CD14-positive monocyte (primary cell): ENCODE measurements around the gene IL3. TPM values are rescaled to one million over a fixed set of nuclear protein-coding genes. Genes with fewer than 3 reads are reported as not detected.

Experiments used
- DNase-seq, 3 donors: peaks; one replicate each; pipeline ENCODE4 v3.0.0-alpha.2; 2011 to 2022
- H2AFZ ChIP-seq: 2 replicates; pipeline ENCODE4 v1.6.0; 2012; ENCODE audit warnings: mild to moderate bottlenecking, low read depth, low read length, inconsistent platforms; ENCODE audit not compliant: insufficient read depth, poor library complexity, severe bottlenecking
- H3K27ac ChIP-seq, 2 donors: 1 replicate in 1 of 2; 2 replicates in 1 of 2; pipeline ENCODE4 v1.5.1; 2012 to 2013; ENCODE audit warnings: low read length in 2 of 2, control low read depth in 1 of 2, inconsistent platforms in 1 of 2, low read depth in 1 of 2, mild to moderate bottlenecking in 1 of 2
- H3K27me3 ChIP-seq, 2 donors: one replicate each; pipeline versions ENCODE4 v1.6.0 to v1.6.1; 2011 to 2013; ENCODE audit warnings: low read length in 2 of 2; ENCODE audit not compliant: control insufficient read depth in 2 of 2, insufficient read depth in 2 of 2
- H3K36me3 ChIP-seq, 2 donors: replicated peaks in 1 of 2; 1 replicate in 1 of 2; 2 replicates in 1 of 2; pipeline versions ENCODE4 v1.5.1 to v1.6.1; 2012 to 2013; ENCODE audit warnings: low read length in 2 of 2, control low read depth in 1 of 2, inconsistent platforms in 1 of 2, mild to moderate bottlenecking in 1 of 2; ENCODE audit not compliant: insufficient read depth in 2 of 2, control insufficient read depth in 1 of 2
- H3K4me1 ChIP-seq, 2 donors: 1 replicate in 1 of 2; 2 replicates in 1 of 2; pipeline versions ENCODE4 v1.5.1 to v1.6.1; 2012 to 2013; ENCODE audit warnings: low read length in 2 of 2, control low read depth in 1 of 2, inconsistent platforms in 1 of 2, mild to moderate bottlenecking in 1 of 2, moderate library complexity in 1 of 2; ENCODE audit not compliant: insufficient read depth in 2 of 2, control insufficient read depth in 1 of 2
- H3K4me2 ChIP-seq: replicated peaks from 2 replicates; pipeline ENCODE3; 2012; ENCODE audit warnings: low read length, moderate library complexity, mild to moderate bottlenecking; ENCODE audit not compliant: poor library complexity, severe bottlenecking; ENCODE audit errors: extremely low read depth
- H3K4me3 ChIP-seq, 3 experiments: fragments of 200-600 bp in 1 of 3; sonication (generic) in 1 of 3; replicated peaks in 1 of 3; 1 replicate in 2 of 3; 2 replicates in 1 of 3; pipeline ENCODE4 v1.5.1; 2011 to 2013; ENCODE audit warnings: low read length in 3 of 3, mild to moderate bottlenecking in 3 of 3, control low read depth in 2 of 3, low read depth in 2 of 3, inconsistent platforms in 1 of 3, moderate library complexity in 1 of 3
- H3K79me2 ChIP-seq: 2 replicates; pipeline ENCODE4 v1.6.0; 2012; ENCODE audit warnings: mild to moderate bottlenecking, control low read depth, inconsistent platforms, low read length, moderate library complexity; ENCODE audit not compliant: insufficient read depth
- H3K9ac ChIP-seq: 2 replicates; pipeline ENCODE4 v1.6.0; 2017; ENCODE audit warnings: low read length, mild to moderate bottlenecking; ENCODE audit not compliant: insufficient read depth, poor library complexity, severe bottlenecking
- H3K9me3 ChIP-seq, 2 donors: replicated peaks in 1 of 2; 1 replicate in 1 of 2; 2 replicates in 1 of 2; pipeline versions ENCODE4 v1.5.1 to v1.6.1; 2012 to 2013; ENCODE audit warnings: low read length in 2 of 2, control low read depth in 1 of 2; ENCODE audit not compliant: control insufficient read depth in 1 of 2, insufficient read depth in 1 of 2
- H4K20me1 ChIP-seq: 2 replicates; pipeline ENCODE4 v1.6.0; 2012; ENCODE audit warnings: mild to moderate bottlenecking, low read length, control low read depth, moderate library complexity; ENCODE audit not compliant: insufficient read depth
- H3K27ac Mint-ChIP-seq, 7 donors: one replicate each; pipeline ENCODE4 v1.8.0; 2020; ENCODE audit warnings: mild to moderate bottlenecking in 7 of 7, mixed read lengths in 7 of 7, moderate library complexity in 6 of 7, inconsistent platforms in 2 of 7
- H3K27me3 Mint-ChIP-seq, 3 donors: one replicate each; pipeline ENCODE4 v1.8.0; 2021 to 2022; ENCODE audit warnings: low read depth in 3 of 3, mild to moderate bottlenecking in 3 of 3, mixed read lengths in 3 of 3, moderate library complexity in 3 of 3, inconsistent platforms in 1 of 3
- H3K36me3 Mint-ChIP-seq, 2 donors: one replicate each; pipeline ENCODE4 v1.8.0; 2020; ENCODE audit warnings: mixed read lengths in 2 of 2, inconsistent platforms in 1 of 2, mild to moderate bottlenecking in 1 of 2
- H3K4me1 Mint-ChIP-seq: one replicate; pipeline ENCODE4 v1.8.0; 2020; ENCODE audit warnings: mild to moderate bottlenecking, mixed read lengths
- H3K4me3 Mint-ChIP-seq, 2 donors: one replicate each; pipeline ENCODE4 v1.8.0; 2020; ENCODE audit warnings: mild to moderate bottlenecking in 2 of 2, mixed read lengths in 2 of 2, moderate library complexity in 1 of 2
- H3K9me3 Mint-ChIP-seq, 7 donors: one replicate each; pipeline ENCODE4 v1.8.0; 2020 to 2022; ENCODE audit warnings: mixed read lengths in 7 of 7, mild to moderate bottlenecking in 6 of 7, moderate library complexity in 6 of 7, inconsistent platforms in 2 of 7
- WGBS: methylation state at CpG from one replicate; pipeline ENCODE4 v1.1.5; 2013; ENCODE audit warnings: missing lambda C conversion rate; ENCODE audit not compliant: insufficient coverage; 5-methylcytosine and 5-hydroxymethylcytosine counted together
- intact Hi-C, 2 donors: fragments of 100-400 bp; cut with micrococcal nuclease; formaldehyde crosslinking; loops; one replicate each; pipeline versions ENCODE4 v1.15.0 to v1.15.1; 2023
- polyA plus RNA-seq, 3 donors: library from polyadenylated mRNA; depleted of rRNA in 1 of 3; unstranded in 2 of 3; stranded (reverse) in 1 of 3; fragments of 300-500 nt in 2 of 3; fragments of >200 nt in 1 of 3; fragmentation: Illumina TruSeq in 2 of 3; gene quantifications; 1 replicate in 2 of 3; 2 replicates in 1 of 3; pipeline ENCODE4 v1.2.3, GENCODE V29; 2012 to 2021
- TF ChIP-seq, protein P1 (sequence below): fragments of 200-600 bp; IDR thresholded peaks from one replicate; pipeline ENCODE4 v1.8.0; 2022; ENCODE audit warnings: antibody characterized with exemption, mild to moderate bottlenecking

The IL3 gene
- polyA plus RNA-seq, 3 donors = not detected

DNA sequence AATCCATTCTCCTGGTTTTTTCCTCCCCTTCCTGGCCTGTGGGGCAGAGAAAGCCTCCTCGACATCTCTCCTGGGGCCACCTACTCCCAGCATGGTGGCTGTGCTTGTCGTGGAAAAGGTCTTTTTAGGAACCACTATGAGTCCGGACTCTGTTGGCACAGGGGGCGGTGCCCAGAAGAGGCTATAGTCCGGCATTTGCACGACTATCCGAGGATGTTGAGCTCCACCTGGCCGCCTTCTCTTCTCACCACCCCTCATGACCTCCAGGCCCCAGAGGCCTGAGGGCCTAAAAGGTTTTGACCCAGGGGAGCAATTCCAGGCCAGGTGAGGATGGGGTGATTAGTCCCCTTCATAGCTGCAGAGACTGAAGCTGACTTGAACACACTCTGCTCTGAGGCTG lies 27.2 kb downstream of the IL3 start:
- Histone ChIP-seq H3K27me3 (no peaks in the 10 kb centered on the region), H3K9ac (no peak overlapping the region), H3K79me2 (no peaks in the 10 kb centered on the region), H2AFZ (no peak overlapping the region), H3K4me2 (no peak overlapping the region), H3K9me3 (no peaks in the 10 kb centered on the region), H3K4me3 (no peak overlapping the region), H3K4me1 (no peaks in the 10 kb centered on the region), H4K20me1 (no peaks in the 10 kb centered on the region), H3K27ac (no peak overlapping the region), H3K36me3 (no peaks in the 10 kb centered on the region)
- intact Hi-C loops = no loop called here
- H3K4me3 Mint-ChIP-seq = no peak overlapping the region
- WGBS = 94% methylated on average over 7 of the region's 8 CpGs
- H3K27me3 Mint-ChIP-seq = peaks cover 3 to 15% (median 12%) of the 10 kb centered on the region in 3 donors
- TF ChIP-seq, protein P1, sequence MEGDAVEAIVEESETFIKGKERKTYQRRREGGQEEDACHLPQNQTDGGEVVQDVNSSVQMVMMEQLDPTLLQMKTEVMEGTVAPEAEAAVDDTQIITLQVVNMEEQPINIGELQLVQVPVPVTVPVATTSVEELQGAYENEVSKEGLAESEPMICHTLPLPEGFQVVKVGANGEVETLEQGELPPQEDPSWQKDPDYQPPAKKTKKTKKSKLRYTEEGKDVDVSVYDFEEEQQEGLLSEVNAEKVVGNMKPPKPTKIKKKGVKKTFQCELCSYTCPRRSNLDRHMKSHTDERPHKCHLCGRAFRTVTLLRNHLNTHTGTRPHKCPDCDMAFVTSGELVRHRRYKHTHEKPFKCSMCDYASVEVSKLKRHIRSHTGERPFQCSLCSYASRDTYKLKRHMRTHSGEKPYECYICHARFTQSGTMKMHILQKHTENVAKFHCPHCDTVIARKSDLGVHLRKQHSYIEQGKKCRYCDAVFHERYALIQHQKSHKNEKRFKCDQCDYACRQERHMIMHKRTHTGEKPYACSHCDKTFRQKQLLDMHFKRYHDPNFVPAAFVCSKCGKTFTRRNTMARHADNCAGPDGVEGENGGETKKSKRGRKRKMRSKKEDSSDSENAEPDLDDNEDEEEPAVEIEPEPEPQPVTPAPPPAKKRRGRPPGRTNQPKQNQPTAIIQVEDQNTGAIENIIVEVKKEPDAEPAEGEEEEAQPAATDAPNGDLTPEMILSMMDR = no peak
- no peaks in the 10 kb centered on the region for H3K4me1 Mint-ChIP-seq
- H3K9me3 Mint-ChIP-seq = peaks cover 0 to 4% (median 0%) of the 10 kb centered on the region in 7 donors
- DNase-seq = no peak
- no peaks in the 10 kb centered on the region for H3K36me3 Mint-ChIP-seq
- no peak overlapping the region for H3K27ac Mint-ChIP-seq

DNA sequence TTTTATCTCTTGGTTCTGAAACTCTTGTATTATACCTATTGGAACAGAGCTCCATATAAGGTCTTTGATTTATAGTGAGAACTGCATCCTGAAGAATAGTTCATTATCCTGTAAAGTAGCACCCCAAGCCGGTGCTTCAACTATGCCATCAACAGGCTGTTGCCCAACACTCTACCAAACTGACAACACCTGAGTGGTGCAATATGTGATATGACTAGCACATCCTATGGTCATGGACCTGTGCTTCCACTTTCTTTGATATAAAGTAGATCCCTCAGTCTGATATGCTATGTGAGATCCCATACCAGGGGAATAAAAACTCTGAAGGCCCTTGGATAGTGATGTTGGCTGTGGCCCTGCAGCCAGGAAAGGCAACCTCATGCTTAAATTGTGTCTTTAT lies 28.9 kb downstream of the IL3 start:
- no peaks in the 10 kb centered on the region for H4K20me1 ChIP-seq
- Mint-ChIP-seq H3K4me1 (peaks cover under 1% of the 10 kb centered on the region), H3K4me3 (no peak overlapping the region), H3K27me3 (peaks cover 8 to 24% (median 17%) of the 10 kb centered on the region in 3 donors), H3K36me3 (no peaks in the 10 kb centered on the region), H3K27ac (no peak overlapping the region), H3K9me3 (peaks cover 0 to 4% (median 0%) of the 10 kb centered on the region in 7 donors)
- TF ChIP-seq, protein P1 = no peak
- H3K36me3 ChIP-seq = no peaks in the 10 kb centered on the region
- no peak overlapping the region for H3K9ac ChIP-seq
- H3K4me1 ChIP-seq = no peaks in the 10 kb centered on the region
- DNase-seq = no peak
- H3K79me2 ChIP-seq = no peaks in the 10 kb centered on the region
- no peak overlapping the region for H2AFZ ChIP-seq
- intact Hi-C loops = no loop called here
- H3K27ac ChIP-seq = no peak overlapping the region
- no peaks in the 10 kb centered on the region for H3K9me3 ChIP-seq
- peaks cover 0 to 2% of the 10 kb centered on the region in 2 donors for H3K27me3 ChIP-seq
- H3K4me2 ChIP-seq = no peak overlapping the region
- WGBS = no CpG with 5 or more reads among the region's 1 CpG
- no peak overlapping the region for H3K4me3 ChIP-seq
